Psoas muscle (tissue), 8 donors: ENCODE data around the gene HOXC12. TPM values are rescaled to one million over a fixed set of nuclear protein-coding genes. Genes with fewer than 3 reads are reported as not detected.

Experiments used
- ATAC-seq, 4 donors: fragments of 200-7000 bp; cut with Tn5 transposase; one replicate each; pipeline ENCODE4 v1.9.1; 2020; ENCODE audit warnings: moderate library complexity in 3 of 4, mild to moderate bottlenecking in 2 of 4
- DNase-seq, 2 donors: peaks; one replicate each; pipeline ENCODE4 v3.0.0-alpha.2; 2020
- H3K27ac ChIP-seq: fragments of 200-600 bp; one replicate; pipeline ENCODE4 v1.8.0; 2022
- H3K27me3 ChIP-seq, 3 donors: fragments of 200-600 bp in 1 of 3; one replicate each; pipeline versions ENCODE4 v1.6.1 to v1.8.0; 2013 to 2022; ENCODE audit warnings: low read length in 2 of 3, mild to moderate bottlenecking in 2 of 3, moderate library complexity in 1 of 3; ENCODE audit not compliant: insufficient read depth in 3 of 3
- H3K36me3 ChIP-seq, 2 donors: fragments of 200-600 bp in 1 of 2; one replicate each; pipeline versions ENCODE4 v1.6.1 to v1.8.0; 2013 to 2022; ENCODE audit warnings: low read depth in 1 of 2, mild to moderate bottlenecking in 1 of 2, moderate library complexity in 1 of 2; ENCODE audit not compliant: insufficient read depth in 1 of 2
- H3K4me1 ChIP-seq: fragments of 200-600 bp; one replicate; pipeline ENCODE4 v1.8.0; 2022
- H3K4me3 ChIP-seq: fragments of 200-600 bp; one replicate; pipeline ENCODE4 v1.8.0; 2022; ENCODE audit warnings: mild to moderate bottlenecking
- H3K9me3 ChIP-seq: fragments of 200-600 bp; one replicate; pipeline ENCODE4 v1.8.0; 2022
- CTCF ChIP-seq: fragments of 200-600 bp; IDR thresholded peaks from one replicate; pipeline ENCODE4 v1.8.0; 2022; ENCODE audit warnings: antibody characterized with exemption
- WGBS, 3 donors: extraction: QIAGEN DNeasy Blood & Tissue Kit; methylation state at CpG; one replicate each; pipeline versions ENCODE4 v1.1.6 to v1.1.7; 2013; 5-methylcytosine and 5-hydroxymethylcytosine counted together
- intact Hi-C, 2 donors: fragments of 100-400 bp; cut with DNase I; formaldehyde crosslinking; loops; one replicate each; pipeline versions ENCODE4 v1.11.0 to v1.14.2; 2022
- polyA plus RNA-seq, 3 donors: library from polyadenylated mRNA; stranded (reverse); fragments of 200-250 nt; gene quantifications; one replicate each; pipeline ENCODE4 v1.2.3, GENCODE V29; 2013
- total RNA-seq, 4 donors: library from RNA; stranded (reverse); fragmentation: NEBNext Ultra II Directional in 2 of 4; extraction: Animal tissue kit (Norgen Biotek cat#: 25700) in 2 of 4; gene quantifications; one replicate each; pipeline versions ENCODE4 v1.2.1 to v1.2.4, GENCODE V29; 2021 to 2023
- donor health status: healthy with polysubstance abuse.
- donor health status: DM: no; HTN: no; CAD: no; lungs with moderate emphysema.
- donor health status: Bipolar disorder and iron deficiency.
- donor health status: healthy.
- donor health status: DM: yes; HTN: yes; CAD: no.
- donor health status: DM: no; HTN: no; CAD: no.
- donor health status: DM: no; HTN: no; CAD: no.
- donor health status: DM: yes; HTN: yes; CAD: no.

The HOXC12 gene
- total and polyA plus RNA-seq, 7 donors: under 0.01 to 0.01 TPM; not detected in 5

GRCh38 chr12:53992377-53992889, 37.7 kb downstream of the HOXC12 start:
- no peak for DNase-seq
- Histone ChIP-seq H3K27ac (peak overlapping the region; percentile 95), H3K27me3 (peaks cover 0 to 3% (median 0%) of the 10 kb centered on the region in 3 donors), H3K36me3 (no peaks in the 10 kb centered on the region), H3K4me1 (peaks cover 41% of the 10 kb centered on the region), H3K4me3 (peak overlapping the region; percentile 79), H3K9me3 (no peaks in the 10 kb centered on the region)
- whole genome bisulfite sequencing, 3 donors: 52 to 58% (median 54%) methylated on average over 7 of the region's 7 CpGs
- TF ChIP-seq CTCF: no peak
- intact Hi-C loops: no loop called here
- ATAC-seq: no peak

- no peak for ATAC-seq
- Histone ChIP-seq H3K27me3 (peaks cover 0 to 3% (median 0%) of the 10 kb centered on the region in 3 donors), H3K4me3 (peak overlapping the region; percentile 78), H3K9me3 (no peaks in the 10 kb centered on the region), H3K27ac (peak overlapping the region; percentile 95), H3K36me3 (no peaks in the 10 kb centered on the region), H3K4me1 (peaks cover 36% of the 10 kb centered on the region)
- intact Hi-C loops: no loop called here
- DNase-seq: no peak
- TF ChIP-seq CTCF: no peak
- WGBS, 3 donors: 11 to 26% (median 18%) methylated on average over 18 of the region's 18 CpGs
Observed at GRCh38 chr12:53993162-53994008, 38.7 kb downstream of the HOXC12 start.

- no peak for ATAC-seq
- intact Hi-C loops: no loop called here
- no peak for DNase-seq
- peak overlapping the region; percentile 78 for H3K4me3 ChIP-seq
- peaks cover 0 to 3% (median 0%) of the 10 kb centered on the region in 3 donors for H3K27me3 ChIP-seq
- WGBS, 3 donors: 2 to 3% (median 3%) methylated on average over 16 to 19 of the region's 19 CpGs
- H3K27ac ChIP-seq: peak overlapping the region; percentile 95
- no peak for TF ChIP-seq CTCF
- H3K4me1 ChIP-seq: peaks cover 35% of the 10 kb centered on the region
- H3K9me3 ChIP-seq: no peaks in the 10 kb centered on the region
- no peaks in the 10 kb centered on the region for H3K36me3 ChIP-seq
Observed at GRCh38 chr12:53994009-53994263, 39.2 kb downstream of the HOXC12 start.

- Histone ChIP-seq H3K4me1 (peaks cover 31% of the 10 kb centered on the region), H3K27ac (peak overlapping the region; percentile 95), H3K4me3 (peak overlapping the region; percentile 78), H3K9me3 (no peaks in the 10 kb centered on the region), H3K27me3 (peaks cover 0 to 3% (median 0%) of the 10 kb centered on the region in 3 donors), H3K36me3 (no peaks in the 10 kb centered on the region)
- 1 to 2% (median 1%) methylated on average over 46 to 60 of the region's 60 CpGs for WGBS, 3 donors
- no peak for TF ChIP-seq CTCF
- DNase-seq (no peak), ATAC-seq (peak; percentile 47 to 52 (median 48))
- intact Hi-C loops: no loop called here
Observed at GRCh38 chr12:53994264-53995001, 39.7 kb downstream of the HOXC12 start.
